ENCODE data around the gene MINK1.

DNA sequence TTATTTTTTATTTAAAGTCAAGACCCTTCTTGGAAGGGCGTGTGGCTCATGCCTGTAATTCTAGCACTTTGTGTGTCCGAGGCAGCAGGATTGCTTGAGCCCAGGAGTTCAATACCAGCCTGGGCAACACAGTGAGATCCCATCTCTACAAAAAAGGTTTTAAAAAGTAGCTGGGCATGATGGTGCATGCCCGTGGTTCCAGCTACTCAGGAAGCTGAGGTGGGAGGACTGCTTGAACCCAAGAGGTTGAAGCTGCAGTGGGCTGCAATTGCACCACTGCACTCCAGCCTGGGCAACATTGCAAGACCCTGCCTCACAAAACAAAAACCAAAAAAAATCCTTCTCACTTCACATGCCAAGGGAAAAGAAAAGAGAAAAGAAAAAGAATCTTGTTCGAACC is 29.6 kb downstream of the MINK1 start:
- TF ChIP-seq, protein P1, sequence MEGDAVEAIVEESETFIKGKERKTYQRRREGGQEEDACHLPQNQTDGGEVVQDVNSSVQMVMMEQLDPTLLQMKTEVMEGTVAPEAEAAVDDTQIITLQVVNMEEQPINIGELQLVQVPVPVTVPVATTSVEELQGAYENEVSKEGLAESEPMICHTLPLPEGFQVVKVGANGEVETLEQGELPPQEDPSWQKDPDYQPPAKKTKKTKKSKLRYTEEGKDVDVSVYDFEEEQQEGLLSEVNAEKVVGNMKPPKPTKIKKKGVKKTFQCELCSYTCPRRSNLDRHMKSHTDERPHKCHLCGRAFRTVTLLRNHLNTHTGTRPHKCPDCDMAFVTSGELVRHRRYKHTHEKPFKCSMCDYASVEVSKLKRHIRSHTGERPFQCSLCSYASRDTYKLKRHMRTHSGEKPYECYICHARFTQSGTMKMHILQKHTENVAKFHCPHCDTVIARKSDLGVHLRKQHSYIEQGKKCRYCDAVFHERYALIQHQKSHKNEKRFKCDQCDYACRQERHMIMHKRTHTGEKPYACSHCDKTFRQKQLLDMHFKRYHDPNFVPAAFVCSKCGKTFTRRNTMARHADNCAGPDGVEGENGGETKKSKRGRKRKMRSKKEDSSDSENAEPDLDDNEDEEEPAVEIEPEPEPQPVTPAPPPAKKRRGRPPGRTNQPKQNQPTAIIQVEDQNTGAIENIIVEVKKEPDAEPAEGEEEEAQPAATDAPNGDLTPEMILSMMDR (IDR thresholded peaks at IDR 0.05): no peak
- no peak for TF ChIP-seq POLR2A (IDR thresholded peaks at IDR 0.05)

Data from ovary (tissue), 3 donors.